ENCODE results near the gene FCN2. TPM values are rescaled to one million over a fixed set of nuclear protein-coding genes. Genes with fewer than 3 reads are reported as not detected.

Gene FCN2
- total RNA-seq, 2 experiments from 2014 or later = not detected

- Mint-ChIP-seq H3K27ac (no peak overlapping the region), H3K27me3 (peaks cover 15% of the 10 kb centered on the region), H3K4me3 (no peak overlapping the region), H3K36me3 (ENCODE audit: low read depth) (no peaks in the 10 kb centered on the region), H3K4me1 (no peaks in the 10 kb centered on the region), H3K9me3 (ENCODE audit: low read depth) (peaks cover under 1% of the 10 kb centered on the region)
- intact Hi-C loops (cut with DNase I, micrococcal nuclease) = no loop called here
- ChIA-PET CTCF (no interaction called here), POLR2A (no interaction called here)
- ATAC-seq = no peak
- no peak for DNase-seq
These were observed 32.6 kb downstream of the FCN2 start for GRCh38 chr9:134913041-134913712.

GRCh38 chr9:134913713-134914500 is 33.3 kb downstream of the FCN2 start:
- H3K27ac Mint-ChIP-seq = no peak overlapping the region

GRCh38 chr9:134914501-134914834 is 33.9 kb downstream of the FCN2 start:
- CTCF ChIA-PET = no interaction called here
- ATAC-seq = no peak
- Mint-ChIP-seq H3K27ac (no peak overlapping the region), H3K9me3 (ENCODE audit: low read depth) (peaks cover 2% of the 10 kb centered on the region), H3K36me3 (ENCODE audit: low read depth) (no peaks in the 10 kb centered on the region), H3K27me3 (peaks cover 13% of the 10 kb centered on the region), H3K4me1 (no peaks in the 10 kb centered on the region), H3K4me3 (no peak overlapping the region)
- intact Hi-C loops (cut with DNase I, micrococcal nuclease) = no loop called here
- POLR2A ChIA-PET = no interaction called here
- DNase-seq = no peak

More at GRCh38 chr9:134913713-134914500, 33.3 kb downstream of the FCN2 start:
- ChIA-PET POLR2A (no interaction called here), CTCF (no interaction called here)
- H3K36me3 Mint-ChIP-seq (ENCODE audit: low read depth) = no peaks in the 10 kb centered on the region
- H3K27me3 Mint-ChIP-seq = peaks cover 15% of the 10 kb centered on the region
- intact Hi-C loops (cut with DNase I, micrococcal nuclease) = no loop called here
- H3K4me3 Mint-ChIP-seq = no peak overlapping the region
- no peaks in the 10 kb centered on the region for H3K4me1 Mint-ChIP-seq
- peaks cover 2% of the 10 kb centered on the region for H3K9me3 Mint-ChIP-seq (ENCODE audit: low read depth)
- DNase-seq (no peak), ATAC-seq (no peak)

DNA sequence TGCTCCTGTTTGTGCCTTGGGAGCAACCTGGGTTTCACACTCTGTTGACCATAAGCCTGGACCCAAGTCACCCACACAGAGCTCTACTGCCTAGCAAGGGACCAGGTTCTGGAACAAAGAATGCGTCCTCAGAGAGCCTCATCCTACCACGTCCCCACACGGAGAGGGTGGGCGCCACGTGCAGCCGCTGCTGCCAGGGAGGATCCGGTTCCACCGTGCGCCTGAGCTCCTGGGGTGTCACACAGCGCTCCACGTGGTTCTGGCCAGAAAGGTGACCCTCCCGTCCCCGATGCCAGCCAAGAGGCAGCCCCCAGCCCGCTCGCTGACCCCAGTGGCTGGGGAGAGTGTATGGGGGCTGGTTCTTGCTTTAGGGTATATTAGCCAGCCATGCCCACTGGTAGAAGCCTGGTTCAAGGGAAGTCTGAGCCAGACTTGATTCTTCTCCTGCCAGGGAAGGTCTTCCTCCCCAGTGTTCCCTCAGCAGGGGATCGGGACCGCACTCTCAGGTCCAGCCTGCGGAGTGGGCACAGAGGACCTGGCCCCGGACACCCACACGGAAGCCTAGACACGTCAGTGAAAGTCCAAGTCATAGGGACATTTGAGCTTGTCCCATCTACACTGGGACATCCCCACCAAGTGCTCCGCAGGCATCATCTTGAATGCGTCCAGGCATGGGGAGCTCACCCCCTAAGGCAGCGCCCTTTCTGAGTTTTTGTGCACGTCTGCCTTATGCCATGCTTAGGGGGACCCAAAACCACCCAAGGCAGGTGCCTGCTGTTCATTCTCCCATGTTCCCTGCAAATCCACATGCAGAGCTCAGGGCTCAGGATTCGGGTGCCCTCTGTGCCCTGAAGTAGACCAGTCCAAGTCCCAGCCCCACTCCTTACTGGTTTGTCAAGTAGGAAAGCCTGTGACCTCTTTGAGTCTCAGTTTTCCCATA is 34.7 kb downstream of the FCN2 start:
- POLR2A ChIA-PET = no interaction called here
- CTCF ChIA-PET = no interaction called here
- no peak for DNase-seq
- Mint-ChIP-seq H3K27ac (no peak overlapping the region), H3K9me3 (ENCODE audit: low read depth) (peaks cover 5% of the 10 kb centered on the region), H3K36me3 (ENCODE audit: low read depth) (no peaks in the 10 kb centered on the region), H3K27me3 (peaks cover 7% of the 10 kb centered on the region), H3K4me1 (no peaks in the 10 kb centered on the region), H3K4me3 (no peak overlapping the region)
- no peak for ATAC-seq
- intact Hi-C loops (cut with DNase I, micrococcal nuclease) = no loop called here

GRCh38 chr9:134916161-134916665 is 35.6 kb downstream of the FCN2 start:
- Mint-ChIP-seq H3K27ac (no peak overlapping the region), H3K27me3 (no peaks in the 10 kb centered on the region), H3K36me3 (ENCODE audit: low read depth) (no peaks in the 10 kb centered on the region), H3K4me1 (no peaks in the 10 kb centered on the region), H3K4me3 (no peak overlapping the region), H3K9me3 (ENCODE audit: low read depth) (peaks cover 5% of the 10 kb centered on the region)
- POLR2A ChIA-PET = no interaction called here
- DNase-seq = no peak
- CTCF ChIA-PET = no interaction called here
- intact Hi-C loops (cut with DNase I, micrococcal nuclease) = no loop called here
- no peak for ATAC-seq

DNA sequence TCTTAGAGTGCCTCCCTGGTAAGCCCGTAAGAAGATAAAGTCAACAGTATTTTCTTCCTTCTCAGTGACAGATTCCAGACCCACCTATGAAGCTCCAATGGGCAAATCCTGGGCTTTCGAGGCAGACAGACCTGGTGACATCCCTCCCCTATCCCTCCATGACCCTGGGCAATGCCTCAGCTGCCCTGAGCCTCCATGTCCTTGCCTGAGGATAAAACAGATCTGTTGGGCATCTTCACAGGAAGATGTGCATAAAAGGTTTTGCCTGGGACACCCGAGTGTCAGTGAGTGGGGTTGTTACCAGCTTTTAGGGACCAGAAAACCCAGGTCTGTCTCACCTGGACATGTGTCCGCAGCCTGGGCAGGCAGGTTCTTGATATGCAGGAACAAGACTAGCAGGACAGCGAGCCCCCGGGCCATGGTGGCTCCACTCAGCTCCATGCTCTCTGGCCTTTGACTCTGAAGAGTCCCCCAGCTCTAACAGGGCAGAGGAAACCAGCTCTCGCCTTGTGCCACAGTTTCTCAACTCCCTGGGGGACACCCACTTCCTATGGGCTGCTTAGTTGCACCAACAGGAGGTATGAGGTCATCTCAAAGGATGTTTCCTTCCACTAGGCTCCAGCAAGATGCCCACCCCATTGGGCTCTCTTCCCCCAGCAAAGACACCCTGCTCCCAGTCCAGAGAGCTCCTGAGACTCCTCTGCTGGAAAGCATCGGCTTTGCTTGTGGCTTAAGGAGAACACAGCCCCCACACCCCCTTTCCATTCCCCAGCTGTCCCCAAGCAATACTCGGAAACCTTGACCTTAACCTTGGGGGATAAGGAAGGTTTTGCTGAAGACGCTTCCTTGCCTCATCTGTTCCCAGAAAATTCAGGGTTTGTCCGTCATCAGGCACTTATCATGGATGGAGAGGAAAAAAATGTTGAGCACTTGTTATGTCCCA is 37.1 kb downstream of the FCN2 start, which contains the start of gene FCN1:
Gene FCN1 (minus strand): TSS at position 482 of the 943 bp plus-strand sequence. CDS start 41 bp downstream, at position 441.
- intact Hi-C loops (cut with DNase I, micrococcal nuclease) = no loop called here
- H3K4me1 Mint-ChIP-seq = no peaks in the 10 kb centered on the region
- H3K27ac Mint-ChIP-seq = no peak within 1 kb of the TSS
- CTCF ChIA-PET = no interaction called here
- ATAC-seq (no peak), DNase-seq (no peak)
- H3K4me3 Mint-ChIP-seq = no peak within 1 kb of the TSS
- no peaks in the 10 kb centered on the region for H3K27me3 Mint-ChIP-seq
- peaks cover 5% of the 10 kb centered on the region for H3K9me3 Mint-ChIP-seq (ENCODE audit: low read depth)
- no peaks in the 10 kb centered on the region for H3K36me3 Mint-ChIP-seq (ENCODE audit: low read depth)
- POLR2A ChIA-PET = no interaction called here

DNA sequence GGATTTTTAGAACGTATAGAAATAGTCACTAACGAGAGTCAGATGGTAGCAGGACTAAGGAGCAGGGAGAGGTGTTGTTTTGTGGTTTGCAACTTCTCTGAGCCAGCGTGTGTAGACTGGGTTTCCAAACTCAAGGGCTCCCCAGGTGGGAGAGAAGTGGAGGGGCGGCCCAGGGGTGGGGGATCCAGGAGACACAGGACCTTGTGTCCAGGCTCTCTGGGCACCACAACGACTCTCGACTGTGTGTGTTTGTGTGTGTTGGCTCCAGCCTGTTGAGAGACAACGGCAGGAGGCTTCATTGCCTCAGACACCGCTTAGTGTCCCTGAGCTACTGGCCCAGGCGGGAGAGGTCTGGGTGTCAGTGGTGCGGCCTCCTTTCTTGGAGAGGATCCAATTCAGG is 38.0 kb downstream of the FCN2 start:
- ATAC-seq = no peak
- CTCF ChIA-PET = no interaction called here
- no peaks in the 10 kb centered on the region for H3K36me3 Mint-ChIP-seq (ENCODE audit: low read depth)

DNA sequence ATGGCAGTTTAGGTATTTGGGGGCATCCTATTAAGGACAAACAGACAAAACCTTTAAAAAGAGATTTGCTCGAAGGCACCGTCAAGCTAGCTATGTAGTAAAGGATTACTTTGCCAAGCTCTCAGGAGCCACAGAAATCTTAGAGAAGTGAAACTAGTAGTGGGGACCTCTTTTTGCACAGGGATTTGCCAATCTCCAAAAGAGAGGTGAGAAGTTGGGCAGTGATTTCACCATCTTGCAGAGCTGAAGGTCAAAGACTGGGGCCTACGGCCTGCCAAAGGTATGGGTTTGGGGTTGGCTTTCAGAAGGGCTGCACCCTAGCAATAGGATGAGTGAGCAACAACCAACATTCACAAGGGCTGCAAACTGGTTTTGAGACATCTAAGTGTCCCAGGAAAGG is 38.7 kb downstream of the FCN2 start:
- Mint-ChIP-seq H3K27me3 (no peaks in the 10 kb centered on the region), H3K36me3 (ENCODE audit: low read depth) (no peaks in the 10 kb centered on the region), H3K4me1 (no peaks in the 10 kb centered on the region), H3K27ac (no peak overlapping the region), H3K9me3 (ENCODE audit: low read depth) (peaks cover 5% of the 10 kb centered on the region), H3K4me3 (no peak overlapping the region)
- DNase-seq = no peak
- no peak for ATAC-seq
- POLR2A ChIA-PET = no interaction called here
- intact Hi-C loops (cut with DNase I, micrococcal nuclease) = no loop called here
- CTCF ChIA-PET = no interaction called here

More for the DNA sequence above, 38.0 kb downstream of the FCN2 start:
- Mint-ChIP-seq H3K4me1 (no peaks in the 10 kb centered on the region), H3K4me3 (no peak overlapping the region), H3K27me3 (no peaks in the 10 kb centered on the region), H3K9me3 (ENCODE audit: low read depth) (peaks cover 5% of the 10 kb centered on the region), H3K27ac (no peak overlapping the region)
- POLR2A ChIA-PET = no interaction called here
- intact Hi-C loops (cut with DNase I, micrococcal nuclease) = no loop called here
- DNase-seq = no peak

DNA sequence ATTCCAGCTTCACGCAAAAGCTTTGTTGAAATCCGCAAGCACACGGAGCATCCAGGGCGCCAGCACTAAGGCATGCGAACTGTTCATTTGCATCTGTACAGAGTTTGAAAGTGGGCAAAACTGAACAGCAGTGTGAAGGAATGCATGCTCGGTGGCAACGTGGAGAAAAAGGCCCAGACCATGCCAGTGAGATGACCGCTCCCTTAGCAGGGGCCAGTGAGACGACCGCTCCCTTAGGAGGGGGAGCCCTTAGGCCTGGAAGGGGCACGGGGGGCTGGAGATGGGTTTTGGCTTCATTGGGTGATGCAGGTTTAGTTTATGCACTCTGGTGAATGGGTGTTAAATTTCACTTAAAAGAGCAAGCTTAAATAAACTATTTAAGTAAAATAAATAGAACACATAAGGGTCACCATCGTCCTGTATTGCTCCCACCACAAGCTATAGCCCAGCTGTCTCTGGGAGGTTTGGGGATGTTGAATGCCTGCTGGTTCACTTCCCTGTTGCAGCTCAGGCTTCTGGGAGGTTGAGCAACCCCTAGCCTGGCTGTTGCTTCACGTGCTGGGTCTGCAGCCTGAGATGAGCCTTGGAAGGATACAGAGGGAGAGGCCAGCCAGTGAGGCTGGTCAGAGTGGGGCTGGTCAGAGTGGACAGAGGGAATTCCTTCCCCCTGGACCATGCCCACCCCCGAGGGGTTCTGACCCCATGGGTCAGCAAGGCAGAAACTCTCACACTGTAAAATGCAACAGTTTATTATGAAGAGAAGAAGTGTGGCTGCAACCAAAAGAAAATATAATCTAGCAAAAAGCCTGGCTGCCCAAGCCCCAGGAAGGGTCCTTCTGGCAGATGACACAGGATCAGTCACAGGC is 41.7 kb downstream of the FCN2 start:
- CTCF ChIA-PET = no interaction called here
- intact Hi-C loops (cut with DNase I, micrococcal nuclease) = no loop called here
- no peak overlapping the region for H3K27ac Mint-ChIP-seq
- no peaks in the 10 kb centered on the region for H3K27me3 Mint-ChIP-seq
- ATAC-seq = no peak
- H3K9me3 Mint-ChIP-seq (ENCODE audit: low read depth) = peaks cover 5% of the 10 kb centered on the region
- POLR2A ChIA-PET = no interaction called here
- no peak overlapping the region for H3K4me3 Mint-ChIP-seq
- no peaks in the 10 kb centered on the region for H3K4me1 Mint-ChIP-seq
- no peaks in the 10 kb centered on the region for H3K36me3 Mint-ChIP-seq (ENCODE audit: low read depth)
- DNase-seq = no peak

DNA sequence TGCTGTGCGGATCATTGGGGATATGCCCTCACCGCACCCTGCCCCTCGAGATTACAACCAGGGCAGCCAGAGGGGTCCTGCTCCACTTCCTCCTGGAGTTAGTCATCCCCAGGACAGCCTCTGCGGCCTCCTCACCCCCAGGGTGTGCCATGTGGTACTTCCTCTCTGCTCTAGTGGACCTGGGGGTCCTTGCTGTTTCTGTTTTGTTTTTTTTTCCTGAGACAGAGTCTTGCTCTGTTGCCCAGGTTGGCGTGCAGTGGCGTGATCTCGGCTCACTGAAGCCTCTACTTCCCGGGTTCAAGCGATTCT is 42.3 kb downstream of the FCN2 start:
- H3K36me3 Mint-ChIP-seq (ENCODE audit: low read depth) = no peaks in the 10 kb centered on the region
- intact Hi-C loops (cut with DNase I, micrococcal nuclease) = no loop called here
- H3K27me3 Mint-ChIP-seq = no peaks in the 10 kb centered on the region
- no peak for DNase-seq
- peaks cover 5% of the 10 kb centered on the region for H3K9me3 Mint-ChIP-seq (ENCODE audit: low read depth)
- ChIA-PET CTCF (no interaction called here), POLR2A (no interaction called here)
- H3K27ac Mint-ChIP-seq = no peak overlapping the region
- no peak for ATAC-seq
- H3K4me3 Mint-ChIP-seq = no peak overlapping the region
- H3K4me1 Mint-ChIP-seq = no peaks in the 10 kb centered on the region
